Omental fat pad (tissue), 4 donors: ENCODE results near the gene AIMP1. TPM values are rescaled to one million over a fixed set of nuclear protein-coding genes. Genes with fewer than 3 reads are reported as not detected.
A peak's percentile ranks its signal among the peaks of the same experiment; 100 is the strongest.
"Not testable (repeated sequence)": the region's sequence is repeated elsewhere in the genome, so short reads cannot be mapped to it uniquely, and the experiment has no call there.

Source experiments
- ATAC-seq: fragments of 150-250 bp; one replicate; pipeline ENCODE4 v1.9.1; 2016; ENCODE audit warnings: mild to moderate bottlenecking, moderate library complexity; ENCODE audit not compliant: low FRiP score
- DNase-seq: peaks from one replicate; pipeline ENCODE4 v3.0.0-alpha.2; 2019; ENCODE audit warnings: low spot score
- CTCF ChIP-seq, 3 donors: fragments of 450-650 bp; IDR thresholded peaks; one replicate each; pipeline ENCODE4 v1.5.1; 2016 to 2017; ENCODE audit warnings: antibody characterized with exemption in 3 of 3, mild to moderate bottlenecking in 3 of 3, moderate library complexity in 2 of 3
- total RNA-seq, 4 donors: library from RNA; depleted of rRNA; stranded (reverse); fragments of >200 nt; gene quantifications; one replicate each; pipeline ENCODE4 v1.1.0, GENCODE V29; 2016

The AIMP1 gene
- total RNA-seq, 4 donors from 2014 or later = 19.3 to 26.5 (median 22.7) TPM

DNA sequence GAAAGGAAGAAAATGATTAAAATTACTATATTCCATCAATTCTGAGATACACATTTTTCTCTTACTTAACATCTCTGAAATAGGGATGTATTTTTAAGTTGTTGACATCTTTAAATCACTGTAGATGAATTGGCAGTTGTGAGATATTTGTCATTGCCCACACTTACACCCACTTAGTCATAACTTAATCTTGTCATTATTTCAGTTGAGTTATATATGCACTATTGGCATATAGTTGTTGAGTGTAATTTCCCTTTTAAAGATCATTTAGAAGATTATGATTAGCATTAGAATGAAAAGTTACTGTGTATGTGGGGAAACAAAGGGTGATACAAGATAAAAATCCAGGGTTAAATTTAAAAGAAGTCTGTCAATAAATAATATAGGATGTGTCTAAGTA, 2.2 kb downstream of the AIMP1 start:
- DNase-seq (no peak), ATAC-seq (no peak)
- no peak for TF ChIP-seq CTCF (IDR thresholded peaks at IDR 0.05)

DNA sequence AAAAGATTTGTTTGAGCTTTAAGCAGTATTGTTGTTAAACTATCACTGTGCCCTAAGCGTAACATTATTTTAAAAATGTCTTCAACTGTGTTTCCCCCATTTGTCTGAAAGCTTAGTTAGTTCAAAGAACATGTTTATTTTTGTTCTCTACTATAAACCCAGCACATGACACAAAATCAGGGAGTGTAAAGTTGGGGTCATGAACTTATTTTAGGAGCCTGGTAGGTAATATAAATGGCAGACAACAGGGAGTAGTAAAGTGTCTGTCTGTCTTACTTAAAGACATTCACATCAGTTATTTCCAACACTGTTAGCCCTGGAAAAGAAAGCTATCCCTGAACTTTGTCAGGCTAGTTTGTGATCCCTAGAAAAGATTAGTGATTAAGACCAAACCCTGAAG, 3.9 kb downstream of the AIMP1 start:
- TF ChIP-seq CTCF (IDR thresholded peaks at IDR 0.05) = no peak
- ATAC-seq (no peak), DNase-seq (no peak)

DNA sequence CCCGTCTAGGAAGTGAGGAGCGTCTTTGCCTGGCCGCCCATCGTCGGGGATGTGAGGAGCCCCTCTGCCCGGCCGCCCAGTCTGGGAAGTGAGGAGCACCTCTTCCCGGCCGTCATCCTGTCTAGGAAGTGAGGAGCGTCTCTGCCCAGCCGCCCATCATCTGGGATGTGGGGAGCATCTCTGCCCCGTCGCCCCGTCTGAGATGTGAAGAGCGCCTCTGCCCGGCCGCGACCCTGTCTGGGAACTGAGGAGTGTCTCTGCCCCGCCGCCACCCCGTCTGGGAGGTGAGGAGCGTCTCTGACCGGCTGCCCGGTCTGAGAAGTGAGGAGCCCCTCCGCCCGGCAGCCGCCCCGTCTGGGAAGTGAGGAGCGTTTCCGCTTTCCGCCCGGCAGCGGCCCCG, 4.8 kb downstream of the AIMP1 start:
- not testable (repeated sequence) for ATAC-seq, DNase-seq

DNA sequence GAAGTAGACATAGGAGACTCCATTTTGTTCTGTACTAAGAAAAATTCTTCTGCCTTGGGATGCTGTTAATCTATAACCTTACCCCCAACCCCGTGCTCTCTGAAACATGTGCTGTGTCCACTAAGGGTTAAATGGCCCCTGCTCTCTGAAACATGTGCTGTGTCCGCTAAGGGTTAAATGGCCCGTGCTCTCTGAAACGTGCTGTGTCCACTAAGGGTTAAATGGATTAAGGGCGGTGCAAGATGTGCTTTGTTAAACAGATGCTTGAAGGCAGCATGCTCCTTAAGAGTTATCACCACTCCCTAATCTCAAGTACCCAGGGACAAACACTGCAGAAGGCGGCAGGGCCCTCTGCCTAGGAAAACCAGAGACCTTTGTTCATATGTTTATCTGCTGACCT, 5.5 kb downstream of the AIMP1 start:
- not testable (repeated sequence) for ATAC-seq, DNase-seq

GRCh38 chr4:106323119-106323518, 6.8 kb downstream of the AIMP1 start:
- TF ChIP-seq CTCF (IDR thresholded peaks at IDR 0.05) = no peak
- ATAC-seq (no peak), DNase-seq (no peak)

- no peak for TF ChIP-seq CTCF (IDR thresholded peaks at IDR 0.05)
- no peak for ATAC-seq
Measured at GRCh38 chr4:106325800-106326199, 9.4 kb downstream of the AIMP1 start.

GRCh38 chr4:106329041-106329618, 12.8 kb downstream of the AIMP1 start:
- DNase-seq = no peak
- no peak for TF ChIP-seq CTCF (IDR thresholded peaks at IDR 0.05)
- ATAC-seq = peak; percentile 57

More at GRCh38 chr4:106325800-106326199, 9.4 kb downstream of the AIMP1 start:
- DNase-seq = no peak

DNA sequence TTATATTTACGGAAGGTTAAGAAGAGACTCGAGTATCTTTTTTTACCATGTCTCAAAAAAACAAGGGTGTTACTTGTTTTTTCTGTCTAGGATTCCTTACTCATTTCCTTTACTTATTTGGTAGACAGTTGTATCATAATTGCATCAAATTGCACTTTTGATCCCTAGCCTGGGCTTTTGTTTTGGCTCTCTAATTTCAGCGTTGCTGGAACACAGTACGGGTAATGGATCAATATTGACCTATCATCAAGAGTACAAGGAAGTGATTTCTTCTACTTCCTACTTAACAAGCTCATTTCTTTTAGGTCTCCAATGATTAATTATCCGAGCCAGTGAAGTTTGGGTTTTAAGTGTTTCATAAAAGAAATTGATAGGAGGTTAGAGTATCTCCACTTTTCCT, 16.8 kb downstream of the AIMP1 start:
- no peak for TF ChIP-seq CTCF (IDR thresholded peaks at IDR 0.05)
- ATAC-seq (no peak), DNase-seq (no peak)
